ENCODE results near the gene SRL.

DNA sequence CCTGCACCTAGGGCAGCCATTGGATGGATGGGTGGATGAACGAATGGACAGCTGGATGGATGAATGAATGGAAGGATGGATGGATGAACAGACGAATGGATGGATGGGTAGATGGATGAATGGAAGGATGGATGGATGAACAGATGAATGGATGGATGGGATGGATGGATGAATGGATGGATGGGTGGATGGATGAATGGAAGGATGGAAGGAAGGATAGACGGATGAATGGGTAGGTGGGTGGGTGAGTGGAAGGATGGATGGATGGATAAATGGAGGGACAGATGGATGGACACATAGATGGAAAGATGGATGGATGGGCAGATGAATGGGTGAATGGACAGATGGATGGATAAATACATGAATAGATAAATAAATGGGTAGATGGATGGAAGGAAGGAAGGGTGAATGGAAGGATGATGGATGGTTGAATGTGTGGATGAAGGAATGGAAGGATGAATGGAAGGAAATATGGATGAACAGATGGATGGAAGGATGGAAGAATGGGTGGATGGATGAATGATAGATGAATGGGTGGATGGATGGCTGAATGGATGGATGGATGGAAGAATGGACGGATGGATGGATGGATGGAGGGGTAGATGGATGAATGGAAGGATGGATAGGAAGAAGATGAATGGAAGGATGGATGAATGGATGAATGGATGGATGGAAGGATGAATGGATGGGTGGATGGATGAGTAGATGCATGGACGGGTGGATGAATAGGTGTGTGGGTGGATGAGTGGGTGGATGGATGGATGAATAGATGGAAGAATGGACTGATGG lies 15.4 kb downstream of the SRL start:
- TF ChIP-seq EZH2 (IDR thresholded peaks at IDR 0.05; ENCODE audit: insufficient read depth, poor library complexity, severe bottlenecking) (no peak), EZH2phosphoT487 (IDR thresholded peaks at IDR 0.05; ENCODE audit: insufficient read depth, low read depth) (no peak)

Measured in GM23248 (cell line).